ENCODE results near the gene GNG4.
"Not testable (repeated sequence)": the region's sequence is repeated elsewhere in the genome, so short reads cannot be mapped to it uniquely, and the experiment has no call there.

The GNG4 gene

DNA sequence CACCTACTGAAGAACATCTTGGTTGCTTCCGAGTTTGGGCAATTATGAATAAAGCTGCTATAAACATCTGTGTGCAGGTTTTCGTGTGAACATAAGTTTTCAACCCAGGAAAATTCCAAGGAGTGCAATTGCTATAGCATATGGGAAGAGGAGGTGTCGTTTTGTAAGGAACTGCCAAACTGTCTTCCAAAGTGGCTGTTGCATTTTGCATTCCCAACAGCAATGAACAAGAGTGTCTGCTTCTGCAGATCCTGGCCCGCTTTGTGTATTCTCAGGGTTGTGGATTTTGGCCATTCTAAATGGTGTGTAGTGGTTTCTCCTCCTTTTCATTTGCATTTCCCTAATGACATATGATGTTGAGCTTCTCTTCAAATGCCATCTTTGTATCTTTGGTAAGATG lies 23.8 kb downstream of the GNG4 start:
- no peaks in the 10 kb centered on the region for H3K36me3 ChIP-seq (replicated peaks)
- no peaks in the 10 kb centered on the region for H3K9me3 ChIP-seq
- H3K4me3 ChIP-seq = no peak overlapping the region
- peaks cover 11% of the 10 kb centered on the region for H3K4me1 ChIP-seq
- in situ Hi-C loops (cut with MboI; ENCODE audit: low sequenced_read_pairs) = no loop called here
- DNase-seq (ENCODE audit: low spot score in 2 of 2) = no peak
- no peaks in the 10 kb centered on the region for H3K27me3 ChIP-seq (ENCODE audit: low read depth)

- DNase-seq (ENCODE audit: low spot score in 2 of 2) = no peak
- peaks cover 11% of the 10 kb centered on the region for H3K4me1 ChIP-seq
- in situ Hi-C loops (cut with MboI; ENCODE audit: low sequenced_read_pairs) = no loop called here
- no peak overlapping the region for H3K4me3 ChIP-seq
- no peaks in the 10 kb centered on the region for H3K9me3 ChIP-seq
- H3K27me3 ChIP-seq (ENCODE audit: low read depth) = no peaks in the 10 kb centered on the region
- no peaks in the 10 kb centered on the region for H3K36me3 ChIP-seq (replicated peaks)
Measured at GRCh38 chr1:235625340-235625739, 24.2 kb downstream of the GNG4 start.

GRCh38 chr1:235624721-235625333 lies 24.8 kb downstream of the GNG4 start:
- no peak overlapping the region for H3K4me3 ChIP-seq
- DNase-seq (ENCODE audit: low spot score in 2 of 2) = no peak
- peaks cover 11% of the 10 kb centered on the region for H3K4me1 ChIP-seq
- no peaks in the 10 kb centered on the region for H3K9me3 ChIP-seq
- H3K36me3 ChIP-seq (replicated peaks) = no peaks in the 10 kb centered on the region
- in situ Hi-C loops (cut with MboI; ENCODE audit: low sequenced_read_pairs) = no loop called here
- H3K27me3 ChIP-seq (ENCODE audit: low read depth) = no peaks in the 10 kb centered on the region

DNA sequence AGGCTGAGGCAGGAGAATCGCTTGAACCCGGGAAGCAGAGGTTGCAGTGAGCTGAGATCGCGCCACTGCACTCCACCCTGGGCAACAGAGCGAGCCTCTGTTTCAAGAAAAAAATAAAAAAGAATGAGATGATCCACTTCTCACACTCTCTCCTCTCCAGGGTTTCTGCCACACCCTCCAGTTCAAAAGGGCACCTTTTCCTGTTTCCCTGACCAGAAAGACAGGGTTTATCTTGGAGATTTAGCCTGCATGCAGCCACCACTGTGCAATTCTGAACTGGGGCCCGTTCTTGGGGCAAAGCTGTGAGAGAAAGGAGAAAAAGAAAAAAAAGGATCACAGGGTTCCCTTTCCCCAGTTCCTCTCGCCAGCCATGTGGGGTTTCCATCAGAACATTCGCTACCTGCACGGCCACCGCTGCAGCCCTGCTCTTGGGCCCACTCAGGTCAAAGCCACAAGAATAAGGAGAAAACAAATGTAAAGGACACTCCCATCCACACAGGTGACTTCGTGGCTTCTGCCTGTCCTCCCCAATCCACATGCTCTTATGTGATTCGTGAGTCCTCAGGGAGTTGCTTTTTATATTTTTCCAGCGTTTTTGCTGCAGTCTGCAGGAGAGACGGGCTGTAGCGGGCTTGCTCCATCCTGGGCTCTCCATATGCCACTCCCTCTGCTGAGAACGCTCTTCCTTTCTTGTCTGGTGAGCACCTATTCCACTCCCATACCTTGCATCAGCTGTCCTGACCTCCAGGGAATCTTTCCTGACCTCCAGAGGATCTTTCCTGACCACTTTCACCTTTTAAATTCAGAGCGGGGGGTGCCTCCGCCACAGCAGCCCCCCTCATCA lies 26.4 kb downstream of the GNG4 start:
- in situ Hi-C loops (cut with MboI; ENCODE audit: low sequenced_read_pairs) = no loop called here
- H3K27me3 ChIP-seq (ENCODE audit: low read depth) = no peaks in the 10 kb centered on the region
- H3K9me3 ChIP-seq = no peaks in the 10 kb centered on the region
- no peaks in the 10 kb centered on the region for H3K36me3 ChIP-seq (replicated peaks)
- no peak for DNase-seq (ENCODE audit: low spot score in 2 of 2)
- no peak overlapping the region for H3K4me3 ChIP-seq
- H3K4me1 ChIP-seq = peaks cover 11% of the 10 kb centered on the region

DNA sequence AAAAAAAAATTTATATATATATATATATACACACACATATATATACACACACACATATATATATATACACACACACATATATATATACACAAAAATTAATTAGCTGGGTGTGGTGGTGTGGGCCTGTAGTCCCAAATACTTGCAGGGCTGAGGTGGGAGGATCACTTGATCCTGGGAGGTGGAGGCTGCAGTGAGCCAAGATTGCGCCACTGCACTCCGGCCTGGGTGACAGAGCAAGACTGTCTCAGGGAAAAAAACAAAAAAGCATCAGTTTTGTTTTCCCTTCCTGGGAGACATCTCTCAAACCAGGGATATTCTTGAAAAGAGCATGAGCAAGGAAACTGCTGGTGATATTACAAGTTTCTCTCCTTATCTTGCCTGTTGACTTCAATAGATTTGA lies 30.4 kb downstream of the GNG4 start:
- H3K36me3 ChIP-seq (replicated peaks); DNase-seq (ENCODE audit: low spot score in 2 of 2); H3K4me1 ChIP-seq; H3K27me3 ChIP-seq (ENCODE audit: low read depth); in situ Hi-C loops (cut with MboI; ENCODE audit: low sequenced_read_pairs); H3K4me3 ChIP-seq; H3K9me3 ChIP-seq: not testable (repeated sequence)

- H3K9me3 ChIP-seq = no peaks in the 10 kb centered on the region
- in situ Hi-C loops (cut with MboI; ENCODE audit: low sequenced_read_pairs) = no loop called here
- H3K36me3 ChIP-seq (replicated peaks) = no peaks in the 10 kb centered on the region
- H3K27me3 ChIP-seq (ENCODE audit: low read depth) = no peaks in the 10 kb centered on the region
- no peaks in the 10 kb centered on the region for H3K4me1 ChIP-seq
- DNase-seq (ENCODE audit: low spot score in 2 of 2) = no peak
- no peak overlapping the region for H3K4me3 ChIP-seq
Measured at GRCh38 chr1:235617808-235618207, 31.8 kb downstream of the GNG4 start.

DNA sequence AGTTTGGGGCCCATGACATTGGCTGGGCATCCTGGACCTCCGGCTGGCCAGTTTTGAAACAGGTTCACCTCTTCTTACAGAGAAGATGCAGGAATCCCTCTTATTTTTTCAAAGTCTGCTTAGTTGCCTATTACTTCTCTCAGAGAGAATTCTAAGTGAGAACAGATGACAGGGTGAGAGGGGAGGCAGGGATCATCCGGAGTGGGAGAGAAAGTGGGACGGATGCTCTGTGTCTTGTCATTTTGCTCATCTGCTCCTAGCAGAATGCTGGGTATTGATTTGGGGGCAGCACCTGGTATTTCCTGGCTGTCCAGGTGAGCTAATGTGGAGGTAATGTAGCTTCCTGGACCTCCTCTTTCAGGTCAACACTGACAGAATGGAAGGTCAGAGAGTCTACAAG lies 32.4 kb downstream of the GNG4 start:
- Histone ChIP-seq H3K4me1 (no peaks in the 10 kb centered on the region), H3K4me3 (no peak overlapping the region), H3K36me3 (replicated peaks) (no peaks in the 10 kb centered on the region), H3K9me3 (no peaks in the 10 kb centered on the region), H3K27me3 (ENCODE audit: low read depth) (no peaks in the 10 kb centered on the region)
- DNase-seq (ENCODE audit: low spot score in 2 of 2) = no peak
- in situ Hi-C loops (cut with MboI; ENCODE audit: low sequenced_read_pairs) = no loop called here

GRCh38 chr1:235614442-235614954 lies 35.1 kb downstream of the GNG4 start:
- in situ Hi-C loops (cut with MboI; ENCODE audit: low sequenced_read_pairs) = no loop called here
- DNase-seq (ENCODE audit: low spot score in 2 of 2) = no peak
- Histone ChIP-seq H3K9me3 (no peaks in the 10 kb centered on the region), H3K27me3 (ENCODE audit: low read depth) (no peaks in the 10 kb centered on the region), H3K4me1 (no peaks in the 10 kb centered on the region), H3K4me3 (no peak overlapping the region), H3K36me3 (replicated peaks) (no peaks in the 10 kb centered on the region)

DNA sequence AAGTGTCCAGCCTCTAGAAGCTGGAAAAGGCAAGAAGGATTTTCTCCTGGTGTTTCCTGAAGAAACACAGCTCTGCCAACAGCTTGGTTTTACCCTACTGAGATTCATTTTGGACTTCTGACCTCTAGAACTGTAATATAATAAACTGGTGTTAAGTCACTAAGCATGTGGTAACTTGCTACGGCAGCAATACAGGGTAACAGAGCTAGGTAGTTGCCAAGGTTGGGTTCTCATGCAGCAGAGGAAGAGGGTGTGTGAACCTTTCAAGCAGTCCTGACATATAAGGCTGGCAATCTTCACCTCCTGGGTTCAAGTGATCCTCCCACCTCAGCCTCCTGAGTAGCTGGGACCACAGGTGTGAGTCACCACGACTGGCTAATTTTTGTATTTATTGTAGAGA lies 36.0 kb downstream of the GNG4 start:
- in situ Hi-C loops (cut with MboI; ENCODE audit: low sequenced_read_pairs) = no loop called here
- DNase-seq (ENCODE audit: low spot score in 2 of 2) = no peak
- H3K27me3 ChIP-seq (ENCODE audit: low read depth) = no peaks in the 10 kb centered on the region
- no peak overlapping the region for H3K4me3 ChIP-seq
- H3K4me1 ChIP-seq = no peaks in the 10 kb centered on the region
- H3K36me3 ChIP-seq (replicated peaks) = no peaks in the 10 kb centered on the region
- H3K9me3 ChIP-seq = no peaks in the 10 kb centered on the region

DNA sequence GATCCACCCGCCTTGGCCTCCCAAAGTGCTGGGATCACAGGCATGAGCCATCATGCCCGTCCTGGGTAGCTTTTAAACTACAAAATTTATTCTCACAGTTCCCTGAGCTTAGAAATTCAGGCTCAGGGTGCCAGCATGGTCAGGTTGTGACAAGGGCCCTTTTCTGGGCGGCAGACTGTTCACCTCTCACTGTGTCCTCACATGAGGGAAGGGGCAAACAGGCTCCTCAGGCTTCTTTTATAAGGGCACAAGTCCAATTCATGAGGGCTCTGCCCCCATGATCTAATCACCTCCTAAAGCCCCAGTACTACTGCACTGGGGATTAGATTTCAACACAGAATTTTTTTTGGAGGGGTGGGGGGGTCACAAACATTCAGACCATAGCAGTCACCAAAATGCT lies 36.8 kb downstream of the GNG4 start:
- Histone ChIP-seq H3K4me1 (no peaks in the 10 kb centered on the region), H3K4me3 (no peak overlapping the region), H3K36me3 (replicated peaks) (no peaks in the 10 kb centered on the region), H3K27me3 (ENCODE audit: low read depth) (no peaks in the 10 kb centered on the region), H3K9me3 (no peaks in the 10 kb centered on the region)
- in situ Hi-C loops (cut with MboI; ENCODE audit: low sequenced_read_pairs) = no loop called here
- no peak for DNase-seq (ENCODE audit: low spot score in 2 of 2)

DNA sequence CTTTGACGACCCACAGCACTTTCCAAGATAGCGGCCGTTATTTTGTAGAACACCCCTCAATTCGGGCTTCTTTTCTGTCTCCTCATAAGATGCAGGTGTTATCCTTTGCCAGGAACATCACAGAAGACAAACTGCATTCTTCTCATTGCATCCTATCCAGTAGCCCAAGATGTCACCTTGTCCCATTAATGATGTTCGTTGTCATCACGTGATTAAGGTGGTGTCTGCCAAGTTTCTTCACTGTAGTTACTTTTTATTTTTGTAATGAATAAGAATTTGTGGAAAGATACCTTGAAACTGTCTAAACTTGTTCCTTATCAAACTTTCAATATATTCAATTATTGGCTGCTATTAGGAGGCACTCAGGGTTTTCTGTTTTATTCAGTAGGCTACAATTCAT lies 39.4 kb downstream of the GNG4 start:
- in situ Hi-C loops (cut with MboI; ENCODE audit: low sequenced_read_pairs) = no loop called here
- H3K4me1 ChIP-seq = no peaks in the 10 kb centered on the region
- no peak for DNase-seq (ENCODE audit: low spot score in 2 of 2)
- no peaks in the 10 kb centered on the region for H3K36me3 ChIP-seq (replicated peaks)
- no peaks in the 10 kb centered on the region for H3K27me3 ChIP-seq (ENCODE audit: low read depth)
- H3K4me3 ChIP-seq = no peak overlapping the region
- no peaks in the 10 kb centered on the region for H3K9me3 ChIP-seq

- in situ Hi-C loops (cut with MboI; ENCODE audit: low sequenced_read_pairs) = no loop called here
- H3K36me3 ChIP-seq (replicated peaks) = no peaks in the 10 kb centered on the region
- no peaks in the 10 kb centered on the region for H3K9me3 ChIP-seq
- no peaks in the 10 kb centered on the region for H3K27me3 ChIP-seq (ENCODE audit: low read depth)
- no peak overlapping the region for H3K4me3 ChIP-seq
- DNase-seq (ENCODE audit: low spot score in 2 of 2) = no peak
- H3K4me1 ChIP-seq = no peaks in the 10 kb centered on the region
Measured at GRCh38 chr1:235608278-235608677, 41.3 kb downstream of the GNG4 start.

DNA sequence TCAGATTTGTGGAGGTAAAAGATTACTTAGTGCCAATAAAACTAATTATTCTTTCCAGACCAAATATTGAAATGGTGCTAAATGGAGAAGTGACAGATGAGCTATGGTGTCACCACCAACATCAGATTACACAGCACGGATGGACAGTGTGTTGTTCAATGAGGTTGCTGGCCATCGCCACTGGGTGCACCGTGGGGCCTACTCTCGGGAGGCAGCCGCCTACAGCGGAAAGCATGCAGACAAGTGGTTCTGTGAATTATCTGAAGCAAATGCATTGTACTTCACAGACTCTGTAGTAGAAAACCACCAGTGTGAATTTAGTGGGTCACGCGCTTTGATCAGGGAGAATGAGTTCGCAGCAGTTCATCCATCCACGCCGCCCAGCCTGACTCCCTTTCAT lies 42.3 kb downstream of the GNG4 start:
- H3K36me3 ChIP-seq (replicated peaks) = no peaks in the 10 kb centered on the region
- H3K27me3 ChIP-seq (ENCODE audit: low read depth) = no peaks in the 10 kb centered on the region
- in situ Hi-C loops (cut with MboI; ENCODE audit: low sequenced_read_pairs) = no loop called here
- DNase-seq (ENCODE audit: low spot score in 2 of 2) = no peak
- no peak overlapping the region for H3K4me3 ChIP-seq
- no peaks in the 10 kb centered on the region for H3K9me3 ChIP-seq
- no peaks in the 10 kb centered on the region for H3K4me1 ChIP-seq

DNA sequence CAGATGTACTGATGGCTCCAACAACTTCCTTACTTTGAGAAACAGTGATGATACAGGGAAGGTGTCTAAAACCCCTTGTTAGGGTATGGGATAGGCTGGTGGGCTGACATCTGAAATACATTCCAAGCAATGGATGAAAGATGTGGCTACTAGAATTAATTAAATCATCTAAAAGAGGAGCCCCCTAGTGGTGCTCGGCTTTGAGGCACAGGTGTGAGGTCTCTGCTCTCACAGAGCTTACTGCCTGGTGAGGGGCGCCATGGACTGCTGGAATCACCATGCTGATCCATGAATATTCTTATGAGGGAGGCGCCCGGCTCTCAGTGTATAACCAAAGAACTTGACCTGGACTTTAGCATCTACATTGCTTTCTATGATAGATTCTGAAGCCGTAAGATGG lies 48.5 kb downstream of the GNG4 start:
- Histone ChIP-seq H3K36me3 (replicated peaks) (no peaks in the 10 kb centered on the region), H3K4me3 (no peak overlapping the region), H3K4me1 (no peaks in the 10 kb centered on the region), H3K9me3 (no peaks in the 10 kb centered on the region), H3K27me3 (ENCODE audit: low read depth) (no peaks in the 10 kb centered on the region)
- in situ Hi-C loops (cut with MboI; ENCODE audit: low sequenced_read_pairs) = no loop called here
- peak; percentile 20 to 60 for DNase-seq (ENCODE audit: low spot score in 2 of 2)
